HG02943 (cell line): ENCODE measurements around the gene CTSO.
A peak's percentile ranks its signal among the peaks of the same experiment; 100 is the strongest.
"Not testable (repeated sequence)": the region's sequence is repeated elsewhere in the genome, so short reads cannot be mapped to it uniquely, and the experiment has no call there.

ENCODE experiments used
- ATAC-seq: cut with Tn5 transposase; IDR thresholded peaks from one replicate; pipeline ENCODE4 v1.9.1; 2021; ENCODE audit warnings: mild to moderate bottlenecking, low read depth, moderate library complexity; ENCODE audit not compliant: unreplicated experiment

Gene CTSO

GRCh38 chr4:155909615-155910226, 43.9 kb downstream of the CTSO start:
- no peak for ATAC-seq

- ATAC-seq: no peak
Observed at GRCh38 chr4:155908187-155909139, 45.2 kb downstream of the CTSO start.

- no peak for ATAC-seq
Observed at GRCh38 chr4:155907556-155907955, 46.1 kb downstream of the CTSO start.

- ATAC-seq: no peak
Observed at GRCh38 chr4:155906554-155907247, 47.0 kb downstream of the CTSO start.

GRCh38 chr4:155904331-155904730, 49.3 kb downstream of the CTSO start:
- no peak for ATAC-seq

GRCh38 chr4:155903453-155903852, 50.2 kb downstream of the CTSO start, which contains the start of gene TDO2:
Gene TDO2 (plus strand): TSS chr4:155903696. CDS start chr4:155903759, 63 bp downstream.
- ATAC-seq: no peak

GRCh38 chr4:155901013-155901412, 52.7 kb downstream of the CTSO start:
- no peak for ATAC-seq

GRCh38 chr4:155900381-155900780, 53.3 kb downstream of the CTSO start:
- no peak for ATAC-seq

GRCh38 chr4:155899891-155900290, 53.8 kb downstream of the CTSO start:
- no peak for ATAC-seq

GRCh38 chr4:155898371-155898770, 55.3 kb downstream of the CTSO start:
- ATAC-seq: not testable (repeated sequence)

GRCh38 chr4:155891058-155891457, 62.6 kb downstream of the CTSO start:
- ATAC-seq: no peak

- no peak for ATAC-seq
Observed at GRCh38 chr4:155889946-155890345, 63.7 kb downstream of the CTSO start.

- peak; percentile 98 for ATAC-seq
Observed at GRCh38 chr4:155889031-155889793, 64.5 kb downstream of the CTSO start.

GRCh38 chr4:155887847-155888570, 65.7 kb downstream of the CTSO start:
- ATAC-seq: no peak

- ATAC-seq: no peak
Observed at GRCh38 chr4:155887045-155887444, 66.6 kb downstream of the CTSO start.

- no peak for ATAC-seq
Observed at GRCh38 chr4:155885666-155886065, 68.0 kb downstream of the CTSO start.

GRCh38 chr4:155883895-155884294, 69.8 kb downstream of the CTSO start:
- no peak for ATAC-seq

GRCh38 chr4:155881555-155881954, 72.1 kb downstream of the CTSO start:
- ATAC-seq: no peak

GRCh38 chr4:155879767-155880166, 73.9 kb downstream of the CTSO start:
- ATAC-seq: no peak

GRCh38 chr4:155878611-155879010, 75.1 kb downstream of the CTSO start:
- no peak for ATAC-seq
